ENCODE measurements around the gene GALNT14. TPM values are rescaled to one million over a fixed set of nuclear protein-coding genes. Genes with fewer than 3 reads are reported as not detected.

GALNT14 gene
- total and polyA plus RNA-seq, 10 of the 15 experiments (the other 5 are each of a cell fraction or from before 2014, with no cell fraction given) = 3.7 to 17.8 (median 6.0) TPM

DNA sequence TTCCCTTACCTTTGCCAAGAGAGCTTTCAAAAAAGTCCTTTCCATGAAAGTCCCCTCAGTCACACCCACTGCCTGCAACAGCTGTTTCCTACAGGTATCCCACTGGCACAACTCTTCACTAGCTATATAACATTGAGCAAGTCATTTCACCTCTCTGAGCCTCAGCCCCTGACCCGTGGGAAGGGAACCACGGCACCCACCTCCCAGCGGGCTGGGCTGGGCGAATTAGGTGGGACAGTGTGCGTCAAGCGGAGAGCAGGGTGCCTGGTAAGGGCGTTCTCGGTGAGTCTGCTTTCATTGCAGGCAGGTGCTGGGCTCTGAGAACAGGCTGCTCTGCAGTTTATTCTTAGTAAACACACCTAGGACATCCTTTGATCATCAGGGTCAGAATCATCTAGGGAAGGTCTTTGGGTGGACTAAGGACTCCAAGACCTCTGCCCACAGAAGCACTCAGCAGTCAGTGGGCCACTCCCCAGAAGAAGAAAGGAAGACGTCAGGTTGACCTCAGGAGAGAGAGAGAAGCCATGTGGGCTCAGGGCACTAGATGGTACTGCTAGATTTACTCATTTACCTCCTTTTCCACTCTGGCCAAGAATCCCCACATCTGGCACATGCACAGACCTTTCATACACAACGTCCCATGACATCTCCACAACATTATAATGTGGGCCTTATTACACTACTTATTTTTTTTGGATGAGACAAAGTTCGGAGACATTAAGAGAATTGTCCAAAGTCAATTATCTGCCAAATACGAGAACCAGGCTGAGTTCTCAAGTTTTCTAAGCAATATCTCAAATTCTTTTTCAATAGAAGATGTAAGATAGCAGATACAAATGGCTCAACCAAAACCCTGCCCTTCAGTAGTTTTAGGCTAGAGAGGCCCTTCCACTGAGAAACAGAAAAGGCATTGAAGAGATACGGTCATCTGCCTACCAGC lies 79.9 kb downstream of the GALNT14 start (continued):
- TF ChIP-seq, protein P1, sequence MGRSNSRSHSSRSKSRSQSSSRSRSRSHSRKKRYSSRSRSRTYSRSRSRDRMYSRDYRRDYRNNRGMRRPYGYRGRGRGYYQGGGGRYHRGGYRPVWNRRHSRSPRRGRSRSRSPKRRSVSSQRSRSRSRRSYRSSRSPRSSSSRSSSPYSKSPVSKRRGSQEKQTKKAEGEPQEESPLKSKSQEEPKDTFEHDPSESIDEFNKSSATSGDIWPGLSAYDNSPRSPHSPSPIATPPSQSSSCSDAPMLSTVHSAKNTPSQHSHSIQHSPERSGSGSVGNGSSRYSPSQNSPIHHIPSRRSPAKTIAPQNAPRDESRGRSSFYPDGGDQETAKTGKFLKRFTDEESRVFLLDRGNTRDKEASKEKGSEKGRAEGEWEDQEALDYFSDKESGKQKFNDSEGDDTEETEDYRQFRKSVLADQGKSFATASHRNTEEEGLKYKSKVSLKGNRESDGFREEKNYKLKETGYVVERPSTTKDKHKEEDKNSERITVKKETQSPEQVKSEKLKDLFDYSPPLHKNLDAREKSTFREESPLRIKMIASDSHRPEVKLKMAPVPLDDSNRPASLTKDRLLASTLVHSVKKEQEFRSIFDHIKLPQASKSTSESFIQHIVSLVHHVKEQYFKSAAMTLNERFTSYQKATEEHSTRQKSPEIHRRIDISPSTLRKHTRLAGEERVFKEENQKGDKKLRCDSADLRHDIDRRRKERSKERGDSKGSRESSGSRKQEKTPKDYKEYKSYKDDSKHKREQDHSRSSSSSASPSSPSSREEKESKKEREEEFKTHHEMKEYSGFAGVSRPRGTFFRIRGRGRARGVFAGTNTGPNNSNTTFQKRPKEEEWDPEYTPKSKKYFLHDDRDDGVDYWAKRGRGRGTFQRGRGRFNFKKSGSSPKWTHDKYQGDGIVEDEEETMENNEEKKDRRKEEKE (IDR thresholded peaks at IDR 0.05) = no peak
- no peak for TF ChIP-seq NRF1 (conservative IDR thresholded peaks at IDR 0.05; ENCODE audit: low read depth, low read length)
- TF ChIP-seq ESRRA (IDR thresholded peaks at IDR 0.05; ENCODE audit: low read length) = no peak
- TF ChIP-seq KAT2A (conservative IDR thresholded peaks at IDR 0.05; ENCODE audit: control insufficient read depth, low read depth, low read length) = no peak
- no peak for TF ChIP-seq KDM1A (IDR thresholded peaks at IDR 0.05; ENCODE audit: borderline replicate concordance)
- no peak for TF ChIP-seq MTA3 (IDR thresholded peaks at IDR 0.05; ENCODE audit: borderline replicate concordance, low read length)
- no peak for TF ChIP-seq BRCA1 (IDR thresholded peaks at IDR 0.05; ENCODE audit: low read depth, low read length)
- no peak for TF ChIP-seq NFYA (IDR thresholded peaks at IDR 0.05; ENCODE audit: borderline replicate concordance, low read depth, low read length)
- TF ChIP-seq EP300 (IDR thresholded peaks at IDR 0.05; ENCODE audit: borderline replicate concordance in 1 of 2, control insufficient read depth in 1 of 2, low read depth in 2 of 2, low read length in 2 of 2) = no peak
